Measurements from ENCODE around the gene ANKDD1B. TPM values are rescaled to one million over a fixed set of nuclear protein-coding genes. Genes with fewer than 3 reads are reported as not detected.

The ANKDD1B gene
- total and polyA plus RNA-seq, 9 of the 15 experiments (the other 6 are each of a cell fraction or from before 2014, with no cell fraction given): 0.04 to 0.29 (median 0.18) TPM; not detected in 1

GRCh38 chr5:75667586-75667985, 56.3 kb downstream of the ANKDD1B start:
- intact Hi-C loops (cut with micrococcal nuclease): loop anchor here (5.0 to 10.0 kb wide), 4 partner anchors 50 to 433 kb away; partner anchors contain the start of genes ANKRD31, CERT1 and POLK
- ATAC-seq (0 out of 3 replicates have a peak, but pooled peaks have one; percentile 28), DNase-seq (ENCODE audit: extremely low read depth in 1 of 4, low spot score in 3 of 4) (no peak), FAIRE-seq (peak; percentile 61)
- WGBS (ENCODE audit: insufficient coverage, low coverage, missing lambda C conversion rate): 14% methylated on average over 2 of the region's 2 CpGs
- Histone ChIP-seq H3K9me3 (replicated peaks; ENCODE audit: control insufficient read depth, insufficient read depth, low read depth, low read length) (no peaks in the 10 kb centered on the region), H3K4me3 (no peak overlapping the region), H3K9ac (ENCODE audit: insufficient read depth in 1 of 2, low read depth in 2 of 2, low read length in 2 of 2) (no peak overlapping the region), H3K27me3 (ENCODE audit: control insufficient read depth in 2 of 2, insufficient read depth in 2 of 2, low read length in 2 of 2) (no peaks in the 10 kb centered on the region), H3K4me2 (ENCODE audit: insufficient read depth, low read length) (no peak overlapping the region), H4K20me1 (replicated peaks; ENCODE audit: control insufficient read depth, insufficient read depth, low read length) (no peaks in the 10 kb centered on the region), H2AFZ (ENCODE audit: low read depth, low read length) (no peak overlapping the region), H3K79me2 (ENCODE audit: control insufficient read depth, insufficient read depth, low read length) (no peaks in the 10 kb centered on the region), H3K27ac (ENCODE audit: extremely low read depth, low read depth, low read length) (no peak overlapping the region), H3K36me3 (ENCODE audit: control insufficient read depth, insufficient read depth, low read length) (peaks cover 4% of the 10 kb centered on the region; the same call in 1 of the 3 replicates), H3K9me1 (ENCODE audit: control insufficient read depth, insufficient read depth, low read length) (no peaks in the 10 kb centered on the region), H3K4me1 (replicated peaks in 1 of 2; ENCODE audit: control insufficient read depth in 2 of 2, insufficient read depth in 2 of 2, low read length in 2 of 2) (peaks cover 5 to 18% of the 10 kb centered on the region in 2 experiments; a peak in 3 of 5 replicates)
- BruUV-seq (replicated peaks): no TSS peak
- in situ Hi-C loops (cut with MboI): no loop called here
- POLR2A ChIA-PET: interaction anchor here (0.6 kb wide), 1 partner anchor 15 kb away, joined by 3 read pairs; no protein-coding TSS in a partner anchor
- TF ChIP-seq, protein P1, sequence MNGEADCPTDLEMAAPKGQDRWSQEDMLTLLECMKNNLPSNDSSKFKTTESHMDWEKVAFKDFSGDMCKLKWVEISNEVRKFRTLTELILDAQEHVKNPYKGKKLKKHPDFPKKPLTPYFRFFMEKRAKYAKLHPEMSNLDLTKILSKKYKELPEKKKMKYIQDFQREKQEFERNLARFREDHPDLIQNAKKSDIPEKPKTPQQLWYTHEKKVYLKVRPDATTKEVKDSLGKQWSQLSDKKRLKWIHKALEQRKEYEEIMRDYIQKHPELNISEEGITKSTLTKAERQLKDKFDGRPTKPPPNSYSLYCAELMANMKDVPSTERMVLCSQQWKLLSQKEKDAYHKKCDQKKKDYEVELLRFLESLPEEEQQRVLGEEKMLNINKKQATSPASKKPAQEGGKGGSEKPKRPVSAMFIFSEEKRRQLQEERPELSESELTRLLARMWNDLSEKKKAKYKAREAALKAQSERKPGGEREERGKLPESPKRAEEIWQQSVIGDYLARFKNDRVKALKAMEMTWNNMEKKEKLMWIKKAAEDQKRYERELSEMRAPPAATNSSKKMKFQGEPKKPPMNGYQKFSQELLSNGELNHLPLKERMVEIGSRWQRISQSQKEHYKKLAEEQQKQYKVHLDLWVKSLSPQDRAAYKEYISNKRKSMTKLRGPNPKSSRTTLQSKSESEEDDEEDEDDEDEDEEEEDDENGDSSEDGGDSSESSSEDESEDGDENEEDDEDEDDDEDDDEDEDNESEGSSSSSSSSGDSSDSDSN (IDR thresholded peaks at IDR 0.05; ENCODE audit: borderline replicate concordance in 1 of 2, low read depth in 2 of 2, low read length in 2 of 2): no peak
- TF ChIP-seq RAD21 (CRISPR knock-in tag; conservative IDR thresholded peaks at IDR 0.05 in 1 of 2, IDR thresholded peaks at IDR 0.05 in 1 of 2) (peak in 1 of 2 experiments; percentile 42; a peak in 2 of 4 replicates), CTCF (IDR thresholded peaks at IDR 0.05 in 2 of 3, conservative IDR thresholded peaks at IDR 0.05 in 1 of 3; ENCODE audit: insufficient read depth in 2 of 3, low read depth in 1 of 3, low read length in 3 of 3) (peak; percentile 14 to 37 (median 25); a peak in 3 of 6 replicates), CC2D1A (IDR thresholded peaks at IDR 0.05) (no peak), POLR2AphosphoS5 (IDR thresholded peaks at IDR 0.05; ENCODE audit: control insufficient read depth, insufficient read depth, low read depth, low read length) (no peak), HDAC6 (IDR thresholded peaks at IDR 0.05; ENCODE audit: low read depth, low read length) (no peak), RAD51 (IDR thresholded peaks at IDR 0.05; ENCODE audit: borderline replicate concordance, low read depth) (no peak), ARNT (IDR thresholded peaks at IDR 0.05) (no peak), ZC3H4 (CRISPR knock-in tag; IDR thresholded peaks at IDR 0.05; ENCODE audit: borderline replicate concordance) (no peak), CAMTA2 (CRISPR knock-in tag; conservative IDR thresholded peaks at IDR 0.05) (no peak), COPS2 (conservative IDR thresholded peaks at IDR 0.05) (no peak), SRSF3 (IDR thresholded peaks at IDR 0.05; ENCODE audit: insufficient read depth, low read length) (no peak), SP2 (IDR thresholded peaks at IDR 0.05; ENCODE audit: extremely low read depth, low read depth, low read length, poor library complexity, severe bottlenecking) (no peak), ZNF830 (CRISPR knock-in tag; IDR thresholded peaks at IDR 0.05) (no peak), NR2F6 (CRISPR knock-in tag; IDR thresholded peaks at IDR 0.05) (no peak)
- CTCF ChIA-PET (ENCODE audit: low intra/inter-chr PET ratio): no interaction called here

Measured in K562 (cell line).